NCI-H2227 (cell line): ENCODE data around the gene TLN1.
A peak's percentile ranks its signal among the peaks of the same experiment; 100 is the strongest.

Source experiments
- DNase-seq: peaks from one replicate; lab custom pipeline; 2025; ENCODE audit not compliant: unreplicated experiment; lab: John Stamatoyannopoulos, UW

Gene TLN1

GRCh38 chr9:35753466-35753865 is 21.5 kb upstream of the TLN1 start:
- no peak for DNase-seq

DNA sequence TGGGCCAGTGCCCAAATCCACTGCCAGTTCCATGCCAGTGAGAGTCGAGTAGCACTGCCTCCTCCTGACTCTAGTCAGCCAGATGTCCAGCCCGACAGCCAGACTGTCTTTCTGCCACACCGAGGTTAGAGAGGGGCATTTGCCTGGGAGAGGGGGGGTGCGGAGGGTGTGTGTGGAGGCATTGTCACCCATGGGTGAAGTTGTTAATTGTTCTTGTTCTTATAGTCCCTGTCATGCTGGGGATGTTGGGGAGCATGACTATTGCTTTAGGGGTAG is 18.2 kb upstream of the TLN1 start:
- no peak for DNase-seq

GRCh38 chr9:35749515-35750255 is 17.7 kb upstream of the TLN1 start:
- no peak for DNase-seq

DNA sequence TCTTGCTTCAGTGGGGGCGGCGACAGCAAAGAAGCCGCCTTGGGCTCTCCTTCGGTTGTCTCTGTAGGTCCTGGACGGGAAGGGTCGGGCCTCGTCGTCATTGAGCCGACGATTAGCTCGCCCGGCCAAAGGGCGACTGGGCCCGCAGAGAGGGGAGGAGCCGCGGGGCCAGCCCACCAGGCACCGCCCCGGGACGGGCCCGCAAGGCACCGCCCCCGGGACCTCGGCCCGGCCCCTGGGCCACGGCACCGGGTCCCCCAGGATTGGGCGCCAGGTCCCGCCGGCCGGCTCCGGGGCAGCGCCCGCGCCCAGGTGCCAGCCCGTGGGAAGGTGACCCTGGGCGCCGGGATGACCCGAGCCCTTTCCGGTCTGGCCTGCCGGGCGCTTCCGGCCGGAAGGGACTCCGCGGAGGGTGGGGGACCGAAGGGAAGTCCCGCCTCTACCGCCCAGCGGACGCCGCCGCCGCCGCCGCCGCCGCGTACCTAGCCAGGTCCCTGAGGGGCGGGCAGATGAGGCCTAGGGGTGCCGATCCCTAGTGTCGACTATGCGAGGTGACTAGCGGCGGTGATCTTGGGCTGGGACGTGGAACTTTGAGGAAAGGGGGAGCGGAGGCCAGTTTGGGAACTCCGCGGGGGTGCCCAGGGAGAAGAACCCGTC is 17.0 kb upstream of the TLN1 start, which contains the start of the genes GBA2 and RGP1:
Gene GBA2 (minus strand): TSS at position 371 of the 657 bp plus-strand sequence. CDS start 524 bp downstream, outside the sequence.
Gene RGP1 (plus strand): TSS at position 430 of the 657 bp plus-strand sequence. CDS start 469 bp downstream, outside the sequence.
- DNase-seq: peak; percentile 72

DNA sequence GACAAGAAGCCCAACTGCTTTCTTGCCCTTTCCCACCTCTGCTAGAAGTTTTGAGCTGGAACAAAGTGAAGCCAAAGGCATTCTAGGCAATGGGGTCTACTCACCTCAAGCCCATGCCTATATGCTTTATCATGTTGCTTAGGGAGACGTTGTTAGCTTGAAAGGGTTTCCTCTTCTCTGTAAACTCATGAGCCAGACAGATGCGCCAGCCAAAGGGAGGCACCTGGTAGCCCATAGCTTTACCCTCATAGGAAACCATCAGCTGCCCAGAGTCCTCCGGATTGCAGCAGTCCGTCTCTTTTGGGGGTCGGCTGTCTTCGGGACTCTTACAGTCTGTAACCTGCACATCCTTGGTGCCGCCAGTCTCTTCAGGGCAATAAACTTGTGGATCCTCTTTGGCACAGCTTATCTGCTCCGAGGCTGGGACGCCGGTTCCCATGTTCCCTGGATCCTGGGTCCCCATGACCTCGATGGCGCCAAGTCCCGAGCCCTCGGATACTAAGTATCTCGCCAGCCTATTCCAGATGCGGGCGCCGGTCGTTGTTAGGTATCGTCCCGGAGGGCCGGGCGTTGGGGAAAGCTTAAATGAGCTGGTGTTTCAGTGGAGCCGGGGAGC is 16.4 kb upstream of the TLN1 start:
- DNase-seq: no peak

DNA sequence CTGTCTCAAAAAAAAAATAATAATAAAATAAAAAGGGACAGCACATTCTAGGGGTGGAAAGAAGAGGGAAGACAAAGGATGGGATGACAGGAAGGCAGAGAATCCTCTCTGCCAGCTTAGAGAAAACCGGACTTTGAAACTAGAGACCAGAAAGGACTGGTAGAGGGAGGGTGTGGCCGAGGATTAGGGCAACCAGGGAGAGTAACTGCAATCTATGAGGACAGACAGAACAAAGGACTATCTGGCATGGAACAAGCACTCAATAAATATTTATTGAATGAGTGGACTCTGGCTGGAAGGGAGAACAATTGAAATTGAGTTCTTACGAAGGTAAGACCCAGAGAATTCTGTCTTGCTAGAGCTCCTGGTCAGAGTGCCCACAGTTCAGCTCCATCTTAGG is 14.6 kb upstream of the TLN1 start:
- no peak for DNase-seq

DNA sequence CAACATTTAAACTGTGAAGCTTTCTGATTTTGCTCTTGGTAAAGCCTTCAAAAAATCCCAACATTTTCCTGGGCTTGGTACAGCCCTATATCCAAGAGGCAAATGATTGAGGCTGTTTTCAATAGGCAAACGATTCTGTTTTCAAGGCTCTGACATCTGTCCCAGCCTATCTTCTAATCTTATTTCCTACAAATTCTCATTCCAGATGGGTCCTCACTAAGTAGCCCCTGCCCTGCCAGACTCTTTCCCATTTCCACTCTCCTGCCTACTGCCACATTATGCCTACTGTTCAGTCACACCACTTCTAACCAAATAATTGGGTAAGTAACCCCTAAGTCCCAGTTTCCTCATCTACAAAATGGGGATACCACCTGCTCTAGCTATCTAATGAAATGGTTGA is 13.6 kb upstream of the TLN1 start:
- no peak for DNase-seq

DNA sequence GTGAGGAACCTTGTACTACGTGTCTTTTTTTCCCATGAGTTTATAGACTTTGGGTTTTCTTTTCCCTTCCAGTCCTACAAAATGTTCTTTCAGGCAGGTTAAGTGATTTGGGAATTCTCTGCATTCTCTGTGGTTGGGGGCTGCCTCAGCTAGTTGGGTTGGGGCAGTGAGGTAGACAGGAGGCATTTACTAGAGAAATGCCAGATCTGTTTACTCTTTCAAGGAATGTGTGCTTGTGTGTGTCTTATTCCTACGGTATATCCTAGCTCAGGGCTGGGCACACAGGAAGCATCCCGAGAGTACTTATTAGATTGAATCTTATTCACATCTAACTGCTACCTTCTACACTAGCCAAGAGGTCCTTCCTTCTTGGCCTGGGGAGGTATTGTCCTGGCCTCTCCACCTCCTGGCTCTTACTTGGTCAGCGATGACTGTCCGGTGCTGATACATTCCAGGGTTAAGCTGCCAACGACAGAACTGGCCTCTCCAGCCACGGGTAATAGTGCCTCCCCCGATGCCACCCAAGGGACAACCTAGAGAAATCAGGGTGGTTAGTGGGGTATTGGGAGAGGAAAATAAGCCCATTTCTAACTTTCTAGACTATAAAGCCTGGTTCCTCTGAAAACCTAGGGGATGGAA is 12.0 kb upstream of the TLN1 start:
- DNase-seq: no peak

GRCh38 chr9:35743452-35743851 is 11.5 kb upstream of the TLN1 start:
- DNase-seq: no peak

DNA sequence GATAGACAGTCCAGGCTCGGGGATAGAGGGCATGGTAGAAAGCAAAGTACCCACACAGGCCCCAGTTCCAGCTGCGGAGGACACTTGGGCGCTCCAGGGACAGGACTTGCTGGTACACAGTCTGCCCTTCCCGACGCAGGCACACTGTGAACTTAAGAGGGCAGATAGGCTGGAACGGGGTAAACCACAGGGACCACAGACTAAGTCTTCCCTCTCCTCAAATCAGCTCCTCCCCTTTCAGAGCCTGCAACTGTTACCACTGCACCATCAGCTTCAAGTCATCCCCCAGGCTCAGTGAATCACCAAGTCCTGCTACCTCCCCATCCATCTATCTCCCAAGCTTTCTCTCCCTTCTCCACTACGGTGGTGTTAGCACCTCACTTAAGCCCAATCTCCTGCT is 9.7 kb upstream of the TLN1 start:
- no peak for DNase-seq

DNA sequence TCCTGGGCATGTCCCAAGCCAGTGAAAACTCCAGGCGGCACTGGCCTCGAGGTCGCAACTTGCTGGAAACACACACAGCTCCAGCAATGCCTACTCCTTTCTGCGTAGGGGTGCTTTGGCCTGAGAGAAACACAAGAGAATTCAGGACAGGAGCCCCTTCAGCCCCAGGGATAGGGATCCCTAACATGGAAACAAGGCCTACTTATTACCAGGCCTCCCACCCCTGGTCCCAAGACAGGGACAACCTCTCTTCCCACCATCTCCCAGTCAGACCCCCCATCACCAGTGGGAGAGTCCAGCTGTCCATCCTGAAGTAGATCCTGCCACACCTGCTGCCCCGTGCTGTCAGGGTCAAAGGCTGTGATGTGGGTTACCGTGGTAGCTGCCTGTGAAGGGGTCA is 8.2 kb upstream of the TLN1 start:
- no peak for DNase-seq

DNA sequence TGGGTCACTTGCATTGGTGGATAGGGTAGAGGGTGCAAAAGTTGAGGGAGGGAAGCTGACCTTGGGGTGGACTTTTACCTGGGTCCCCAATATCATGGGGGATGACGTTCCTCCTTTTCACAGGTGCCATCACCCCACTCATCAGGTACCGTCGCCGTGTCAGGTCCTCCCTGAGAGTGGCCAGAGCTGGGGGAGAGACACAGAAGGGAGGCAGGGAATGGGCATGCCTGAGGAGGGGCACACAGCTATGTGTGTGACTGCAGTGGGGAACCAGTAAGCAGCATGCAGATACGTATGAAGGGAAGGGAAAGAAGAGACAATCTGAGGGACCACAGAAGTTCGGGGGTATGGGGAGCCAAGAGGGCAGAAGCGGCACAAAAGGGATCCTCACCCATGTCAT is 6.9 kb upstream of the TLN1 start:
- DNase-seq: no peak

- no peak for DNase-seq
These were observed 6.2 kb upstream of the TLN1 start for GRCh38 chr9:35738186-35738585.

GRCh38 chr9:35737143-35737542 is 5.1 kb upstream of the TLN1 start:
- no peak for DNase-seq

DNA sequence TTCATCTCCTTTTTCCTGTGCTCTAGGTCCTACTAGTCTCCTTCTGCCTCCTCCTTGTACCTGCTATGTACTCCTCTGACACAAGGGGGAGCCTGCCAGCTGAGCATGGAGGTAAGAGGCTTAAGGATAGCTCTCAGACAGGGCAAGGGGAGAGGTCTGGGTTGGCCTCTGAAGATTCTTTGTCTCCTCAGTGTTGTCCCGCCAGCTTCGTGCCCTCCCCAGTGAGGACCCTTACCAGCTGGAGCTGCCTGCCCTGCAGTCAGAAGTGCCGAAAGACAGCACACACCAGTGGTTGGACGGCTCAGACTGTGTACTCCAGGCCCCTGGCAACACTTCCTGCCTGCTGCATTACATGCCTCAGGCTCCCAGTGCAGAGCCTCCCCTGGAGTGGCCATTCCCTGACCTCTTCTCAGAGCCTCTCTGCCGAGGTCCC is 4.2 kb upstream of the TLN1 start:
- DNase-seq: peak; percentile 61

DNA sequence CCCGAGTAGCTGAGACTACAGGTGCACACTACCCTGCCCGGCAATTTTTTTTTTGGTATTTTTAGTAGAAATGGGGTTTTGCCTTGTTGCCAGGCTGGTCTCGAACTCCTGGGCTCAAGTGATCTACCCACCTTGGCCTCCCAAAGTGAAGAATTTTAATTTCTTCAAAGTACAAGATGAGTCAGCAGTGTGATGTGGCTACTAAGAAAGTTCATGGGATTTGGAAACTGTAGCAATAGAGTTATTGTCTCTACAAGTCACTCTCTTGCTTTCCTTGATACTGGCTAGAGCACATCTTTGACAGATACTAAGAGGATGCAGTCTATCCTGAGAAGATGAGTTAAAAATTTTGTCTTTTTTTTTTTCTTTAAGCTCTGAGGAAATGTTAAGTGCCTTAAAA is 2.1 kb upstream of the TLN1 start:
- DNase-seq: no peak

DNA sequence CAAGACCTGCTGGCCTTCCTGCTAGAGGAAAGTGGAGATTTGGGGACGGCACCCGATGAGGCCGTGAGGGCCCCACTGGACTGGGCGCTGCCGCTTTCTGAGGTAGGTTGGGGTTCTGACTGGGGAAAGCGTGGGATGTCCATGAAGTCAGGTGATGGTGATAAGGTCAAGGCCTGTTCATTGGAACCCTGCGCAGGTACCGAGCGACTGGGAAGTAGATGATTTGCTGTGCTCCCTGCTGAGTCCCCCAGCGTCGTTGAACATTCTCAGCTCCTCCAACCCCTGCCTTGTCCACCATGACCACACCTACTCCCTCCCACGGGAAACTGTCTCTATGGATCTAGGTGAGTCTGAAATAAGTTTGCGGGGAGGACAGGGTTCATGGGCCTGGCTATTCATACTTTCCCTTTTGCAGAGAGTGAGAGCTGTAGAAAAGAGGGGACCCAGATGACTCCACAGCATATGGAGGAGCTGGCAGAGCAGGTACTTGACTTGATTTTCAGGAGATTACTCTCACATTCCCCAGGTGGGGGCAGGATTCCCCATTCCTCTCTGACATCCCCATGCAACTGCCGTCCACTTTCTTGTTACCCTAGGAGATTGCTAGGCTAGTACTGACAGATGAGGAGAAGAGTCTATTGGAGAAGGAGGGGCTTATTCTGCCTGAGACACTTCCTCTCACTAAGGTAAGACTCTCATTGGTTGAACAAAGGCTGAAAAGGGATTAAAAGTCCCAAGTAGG is 976 bp upstream of the TLN1 start:
- peak; percentile 44 for DNase-seq

DNA sequence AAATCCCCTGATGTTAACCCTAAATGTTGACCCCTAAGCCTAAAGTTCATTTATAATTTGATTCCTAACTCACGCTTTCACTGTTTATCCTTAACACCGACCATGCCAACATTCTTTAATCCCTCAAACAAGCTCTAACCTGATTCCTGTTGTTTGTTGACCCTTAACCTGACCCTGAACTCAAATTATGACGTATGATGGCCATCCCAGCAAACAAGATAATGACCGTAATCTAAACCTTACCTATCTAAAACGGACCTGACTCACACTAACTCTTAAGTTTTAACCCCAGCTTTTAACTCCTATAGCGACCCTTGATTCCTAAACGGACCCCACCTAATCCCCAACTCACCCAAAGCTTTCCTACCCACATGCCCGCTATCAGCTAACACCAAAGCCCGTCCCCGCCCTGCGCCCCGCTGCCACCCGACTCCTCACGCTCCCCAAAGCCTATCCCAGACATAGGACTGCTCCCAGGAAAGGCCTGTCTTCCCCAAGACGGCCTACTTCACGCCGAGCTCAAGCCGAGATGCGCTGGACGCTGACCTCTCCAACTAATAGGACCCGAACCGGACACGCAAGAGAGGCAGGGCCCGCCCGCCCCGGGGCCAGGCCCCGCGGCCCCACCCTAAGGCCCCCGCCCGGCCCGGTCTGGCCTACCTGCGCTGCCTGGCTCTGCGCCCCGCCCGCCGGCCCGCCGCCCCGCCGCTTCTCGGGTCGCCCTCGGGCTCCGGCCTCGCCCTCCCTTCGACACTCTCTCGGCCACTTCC is 395 bp downstream of the TLN1 start:
- DNase-seq: peak; percentile 39

DNA sequence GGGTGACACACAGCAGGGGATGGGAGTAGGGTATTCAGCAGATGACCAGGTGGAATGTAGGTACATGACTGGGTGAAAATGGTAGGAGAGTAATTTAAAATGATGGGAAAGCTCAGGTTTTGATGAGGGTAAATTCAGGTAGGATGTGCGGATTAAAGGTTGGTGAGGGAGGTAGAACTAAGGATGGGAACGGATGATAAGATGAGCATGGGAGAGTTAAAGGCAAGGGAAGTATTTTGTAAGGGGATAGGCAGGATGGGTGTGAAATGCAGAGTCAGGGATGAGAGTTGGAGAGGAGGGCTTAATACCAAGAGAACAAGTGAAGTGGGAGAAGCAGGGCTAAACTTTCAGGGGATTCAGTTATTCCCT is 1.5 kb downstream of the TLN1 start:
- no peak for DNase-seq

- peak; percentile 20 for DNase-seq
These were observed 2.1 kb downstream of the TLN1 start for GRCh38 chr9:35729700-35730485.
